Measurements from ENCODE around the gene PARD3B.

- TF ChIP-seq EZH2 (IDR thresholded peaks at IDR 0.05; ENCODE audit: low read length, missing control alignments): no peak
- TF ChIP-seq, protein P1, sequence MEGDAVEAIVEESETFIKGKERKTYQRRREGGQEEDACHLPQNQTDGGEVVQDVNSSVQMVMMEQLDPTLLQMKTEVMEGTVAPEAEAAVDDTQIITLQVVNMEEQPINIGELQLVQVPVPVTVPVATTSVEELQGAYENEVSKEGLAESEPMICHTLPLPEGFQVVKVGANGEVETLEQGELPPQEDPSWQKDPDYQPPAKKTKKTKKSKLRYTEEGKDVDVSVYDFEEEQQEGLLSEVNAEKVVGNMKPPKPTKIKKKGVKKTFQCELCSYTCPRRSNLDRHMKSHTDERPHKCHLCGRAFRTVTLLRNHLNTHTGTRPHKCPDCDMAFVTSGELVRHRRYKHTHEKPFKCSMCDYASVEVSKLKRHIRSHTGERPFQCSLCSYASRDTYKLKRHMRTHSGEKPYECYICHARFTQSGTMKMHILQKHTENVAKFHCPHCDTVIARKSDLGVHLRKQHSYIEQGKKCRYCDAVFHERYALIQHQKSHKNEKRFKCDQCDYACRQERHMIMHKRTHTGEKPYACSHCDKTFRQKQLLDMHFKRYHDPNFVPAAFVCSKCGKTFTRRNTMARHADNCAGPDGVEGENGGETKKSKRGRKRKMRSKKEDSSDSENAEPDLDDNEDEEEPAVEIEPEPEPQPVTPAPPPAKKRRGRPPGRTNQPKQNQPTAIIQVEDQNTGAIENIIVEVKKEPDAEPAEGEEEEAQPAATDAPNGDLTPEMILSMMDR (conservative IDR thresholded peaks at IDR 0.05 in 1 of 2, IDR thresholded peaks at IDR 0.05 in 1 of 2; ENCODE audit: low read depth in 1 of 2, low read length in 2 of 2): no peak
These were observed 422.1 kb downstream of the PARD3B start for GRCh38 chr2:204967199-204967960.

Measured in fibroblast of lung (primary cell).